ENCODE results near the gene TNFRSF8.
"Not testable (repeated sequence)": the region's sequence is repeated elsewhere in the genome, so short reads cannot be mapped to it uniquely, and the experiment has no call there.

The TNFRSF8 gene

DNA sequence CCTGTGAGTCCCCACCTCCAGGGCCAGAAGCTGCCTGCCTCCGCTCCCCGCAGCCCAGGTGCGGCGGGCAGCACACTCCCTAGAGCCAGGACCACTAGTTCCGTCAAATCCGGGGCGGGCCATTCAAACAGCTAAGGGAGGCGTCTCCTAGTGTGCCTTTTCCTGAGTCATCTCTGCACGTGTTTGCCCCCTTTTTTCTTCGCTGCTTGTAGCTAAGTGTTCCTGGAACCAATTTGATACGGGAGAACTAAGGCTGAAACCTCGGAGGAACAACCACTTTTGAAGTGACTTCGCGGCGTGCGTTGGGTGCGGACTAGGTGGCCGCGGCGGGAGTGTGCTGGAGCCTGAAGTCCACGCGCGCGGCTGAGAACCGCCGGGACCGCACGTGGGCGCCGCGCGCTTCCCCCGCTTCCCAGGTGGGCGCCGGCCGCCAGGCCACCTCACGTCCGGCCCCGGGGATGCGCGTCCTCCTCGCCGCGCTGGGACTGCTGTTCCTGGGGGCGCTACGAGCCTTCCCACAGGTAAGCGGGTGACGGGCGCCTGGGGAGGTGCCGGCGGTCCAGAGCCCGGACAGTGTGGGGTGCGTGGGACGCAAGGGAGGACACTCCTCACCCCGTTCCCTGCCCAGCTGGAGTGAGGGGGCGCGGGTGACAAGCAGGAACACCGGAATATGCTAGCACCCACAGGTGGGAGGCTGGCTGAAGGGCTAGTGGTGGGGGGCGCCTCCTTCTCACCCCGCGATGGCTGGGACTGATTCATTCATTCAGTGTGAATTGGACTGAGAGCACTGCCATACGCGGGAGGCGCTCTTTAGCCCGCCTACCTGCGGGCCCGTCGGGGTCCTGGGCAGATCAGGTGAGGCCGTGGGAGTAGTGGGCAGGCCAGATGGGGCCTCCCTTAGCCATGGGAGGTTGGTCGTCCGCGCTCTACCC is at the start of gene TNFRSF8:
TSS of gene TNFRSF8 (plus strand) at position 163 of the 932 bp plus-strand sequence. CDS start at position 459, 296 bp downstream.
- no peak for DNase-seq (ENCODE audit: low read depth in 2 of 2)

DNA sequence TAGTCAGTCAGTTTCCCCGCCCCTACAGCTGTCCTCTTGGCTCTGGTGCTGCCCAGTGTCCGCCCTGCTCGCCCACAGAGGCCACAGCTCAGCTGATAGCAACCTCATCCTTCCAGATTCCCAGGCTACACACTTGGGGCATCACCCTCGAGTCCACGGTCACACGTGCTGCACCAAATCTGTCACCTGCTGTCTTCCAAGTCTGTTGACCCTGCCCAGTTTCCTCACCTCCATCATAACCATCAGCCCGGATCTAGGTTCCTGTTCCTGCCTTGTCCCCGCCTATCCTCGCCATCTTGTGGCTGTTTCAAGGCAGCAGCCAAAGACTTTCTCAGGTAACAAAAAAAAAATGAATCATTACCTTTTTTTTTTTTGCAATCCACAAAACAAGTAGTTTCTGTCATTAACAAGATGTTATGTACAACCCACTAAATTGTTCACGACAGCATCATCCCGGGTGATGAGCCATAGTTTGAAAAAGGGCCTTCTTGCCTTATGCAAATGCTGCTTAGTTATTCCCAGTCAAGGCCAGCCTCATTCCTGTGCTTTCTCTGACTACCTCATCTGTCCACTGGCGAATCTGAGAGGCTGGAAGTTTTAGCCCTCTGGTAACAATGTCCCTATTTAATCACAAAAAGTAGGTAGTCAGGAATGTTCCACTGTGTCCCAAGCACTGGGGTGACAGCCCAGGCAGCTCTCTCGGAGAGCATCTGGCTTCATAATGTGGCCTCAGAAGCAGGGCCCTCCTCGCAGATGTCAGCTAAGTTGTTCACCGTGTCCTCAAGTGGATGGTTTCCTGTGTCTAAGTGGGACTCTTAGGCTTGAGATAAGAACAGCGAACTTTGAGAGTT is 48.7 kb upstream of the TNFRSF8 start:
- DNase-seq (ENCODE audit: low read depth in 2 of 2) = no peak

DNA sequence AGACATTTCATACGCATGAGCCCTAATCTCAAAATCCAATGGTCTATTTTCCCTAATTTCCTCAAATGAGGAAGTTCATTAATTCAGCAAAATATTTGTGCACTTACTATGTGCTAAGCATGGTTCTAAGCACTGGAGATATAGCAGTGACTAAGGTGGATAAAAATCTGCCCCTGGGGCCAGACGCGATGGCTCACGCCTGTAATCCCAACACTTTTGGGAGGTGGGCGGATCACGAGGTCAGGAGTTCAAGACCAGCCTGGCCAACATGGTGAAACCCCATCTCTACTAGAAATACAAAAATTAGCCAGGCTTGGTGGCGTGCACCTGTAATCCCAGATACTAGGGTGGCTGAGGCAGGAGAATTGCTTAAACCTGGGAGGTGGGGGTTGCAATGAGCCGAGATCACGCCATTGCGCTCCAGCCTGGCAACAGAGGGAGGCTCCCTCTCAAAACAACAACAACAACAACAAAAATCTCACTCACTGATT is 48.1 kb upstream of the TNFRSF8 start:
- no peak for DNase-seq (ENCODE audit: low read depth in 2 of 2)

DNA sequence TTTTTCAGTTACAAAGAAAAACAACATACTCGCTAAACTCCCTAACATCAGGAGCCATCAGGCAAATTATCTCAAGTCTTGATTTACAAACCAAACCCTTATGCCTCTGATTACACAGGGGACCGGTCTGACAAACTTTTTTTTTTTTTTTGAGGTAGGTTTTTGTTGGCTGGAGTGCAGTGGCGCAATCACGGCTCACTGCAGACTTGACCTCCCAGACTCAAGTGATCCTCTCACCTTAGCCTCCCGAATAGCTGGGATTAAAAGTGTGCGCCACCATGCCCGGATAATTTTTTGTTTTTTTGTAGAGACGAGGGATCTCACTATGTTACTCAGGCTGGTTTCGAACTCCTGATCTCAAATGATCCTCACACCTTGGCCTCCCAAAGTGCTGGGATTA is 47.6 kb upstream of the TNFRSF8 start:
- no peak for DNase-seq (ENCODE audit: low read depth in 2 of 2)

DNA sequence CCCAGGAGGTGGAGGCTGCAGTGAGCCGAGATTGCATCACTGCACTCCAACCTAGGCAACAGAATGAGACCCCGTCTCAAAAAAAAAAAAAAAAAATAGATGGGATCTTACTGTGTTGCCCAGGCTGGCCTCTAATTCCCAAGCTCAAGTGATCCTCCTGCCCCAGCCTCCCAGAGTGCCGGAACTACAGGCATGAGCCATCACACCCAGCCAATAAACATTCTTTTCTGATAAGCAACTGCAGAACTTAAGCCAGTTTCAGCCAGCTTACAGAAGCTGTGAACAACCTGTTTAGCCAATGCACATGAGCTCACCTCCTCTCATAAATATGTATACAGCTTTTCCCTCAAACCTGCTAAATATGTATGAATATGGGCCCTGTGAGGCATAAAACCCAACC is 46.9 kb upstream of the TNFRSF8 start:
- DNase-seq (ENCODE audit: low read depth in 2 of 2) = no peak

DNA sequence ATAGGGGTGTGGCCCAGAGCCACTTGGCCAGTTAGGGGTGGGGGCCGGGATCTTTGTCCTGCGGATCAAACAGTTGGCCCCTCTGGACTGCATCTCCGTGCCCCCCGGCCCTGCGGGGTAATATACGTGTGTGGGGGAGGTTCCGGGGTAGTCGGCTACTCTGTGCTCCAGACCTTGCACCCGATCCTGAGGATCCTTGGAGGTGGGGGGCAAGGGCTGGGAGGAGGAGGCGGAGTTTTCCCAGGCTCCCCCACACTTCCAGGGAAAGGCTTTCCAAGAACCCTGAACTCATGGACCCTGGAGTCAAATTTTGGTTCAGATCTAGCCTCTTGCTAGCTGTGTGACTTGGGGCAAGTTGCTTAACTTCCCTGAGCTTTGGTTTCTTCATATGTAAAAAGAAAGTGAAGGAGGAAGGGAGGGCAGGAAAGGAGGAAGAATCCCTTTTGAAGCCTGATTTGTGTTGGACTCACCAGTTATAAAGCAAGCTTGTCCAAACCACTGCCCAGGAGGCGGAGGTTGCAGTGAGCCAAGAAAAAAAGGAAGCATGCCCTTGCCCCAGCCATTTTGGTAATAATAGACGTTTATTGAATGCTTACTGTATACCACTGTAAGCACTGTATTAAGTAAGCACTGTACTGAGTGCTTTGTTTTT is 43.1 kb upstream of the TNFRSF8 start:
- DNase-seq (ENCODE audit: low read depth in 2 of 2) = no peak

DNA sequence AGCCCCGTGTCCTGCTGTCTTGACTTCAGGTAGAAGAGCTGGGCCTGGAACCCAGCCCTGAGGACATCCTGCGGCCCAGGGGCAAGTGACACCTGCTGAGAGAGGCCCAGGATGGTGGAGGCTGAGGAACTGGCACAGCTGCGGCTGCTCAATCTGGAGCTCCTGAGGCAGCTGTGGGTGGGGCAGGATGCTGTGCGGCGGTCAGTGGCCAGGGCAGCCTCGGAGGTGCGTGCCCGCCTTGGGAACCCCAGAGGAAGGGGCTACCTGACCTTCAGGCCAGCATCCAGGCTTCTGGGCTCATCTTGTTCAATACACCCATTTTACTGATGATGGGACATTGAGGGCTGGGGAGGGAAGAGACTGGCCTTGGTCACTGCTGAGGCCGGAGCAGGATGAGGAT is 41.5 kb upstream of the TNFRSF8 start:
- no peak for DNase-seq (ENCODE audit: low read depth in 2 of 2)

DNA sequence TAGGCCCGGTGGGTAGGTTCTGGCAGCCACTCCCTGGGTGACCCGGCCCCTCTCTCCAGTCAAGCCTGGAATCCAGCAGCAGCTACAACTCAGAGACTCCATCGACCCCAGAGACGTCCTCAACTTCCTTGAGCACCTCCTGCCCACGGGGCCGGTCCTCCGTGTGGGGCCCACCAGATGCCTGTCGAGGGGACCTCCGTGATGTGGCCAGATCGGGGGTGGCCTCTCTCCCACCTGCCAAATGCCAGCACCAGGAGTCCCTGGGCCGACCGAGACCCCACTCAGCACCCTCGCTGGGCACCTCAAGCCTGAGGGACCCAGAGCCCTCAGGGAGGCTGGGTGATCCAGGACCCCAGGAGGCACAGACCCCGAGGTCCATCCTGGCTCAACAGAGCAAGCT is 41.1 kb upstream of the TNFRSF8 start:
- DNase-seq (ENCODE audit: low read depth in 2 of 2) = no peak

DNA sequence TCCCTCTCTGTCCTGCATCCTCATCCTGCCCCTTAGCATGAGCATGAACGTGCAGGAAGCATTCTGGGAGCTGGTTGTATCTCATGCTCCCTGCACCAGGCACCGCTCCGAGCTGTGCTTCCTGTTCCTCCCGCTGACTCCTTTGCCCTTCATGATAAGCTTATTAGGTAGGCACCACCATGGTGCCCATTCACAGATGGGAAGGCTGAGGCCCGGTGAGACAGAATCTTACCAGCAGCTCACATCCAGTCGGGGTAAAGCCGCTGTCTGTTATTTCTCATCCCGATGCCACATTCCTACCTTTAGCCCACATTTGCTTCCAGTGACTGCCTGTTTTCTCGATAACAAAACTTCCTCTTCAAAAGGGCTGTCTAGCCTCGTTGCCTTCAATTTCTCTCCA is 36.5 kb upstream of the TNFRSF8 start:
- DNase-seq (ENCODE audit: low read depth in 2 of 2) = no peak

DNA sequence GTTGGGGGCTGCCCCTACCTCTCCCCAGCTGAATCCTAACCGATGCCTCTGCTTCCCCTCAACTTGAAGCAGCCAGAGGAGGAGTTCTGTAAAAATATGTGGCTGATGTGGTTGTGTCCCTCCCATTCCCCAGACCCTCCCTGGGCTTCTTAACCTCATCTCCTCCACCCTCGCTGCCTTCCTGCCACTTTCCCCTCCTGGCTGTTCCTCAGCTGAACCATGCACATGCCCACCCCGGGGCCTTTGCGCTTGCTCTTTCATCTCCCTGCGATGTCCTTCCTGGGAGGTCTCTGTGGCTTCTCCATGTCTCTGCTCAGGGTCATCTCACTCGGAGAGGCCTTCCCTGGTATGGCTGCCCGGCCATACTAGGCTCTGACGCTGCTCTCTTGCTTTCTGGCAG is 34.9 kb upstream of the TNFRSF8 start:
- DNase-seq (ENCODE audit: low read depth in 2 of 2) = no peak

DNA sequence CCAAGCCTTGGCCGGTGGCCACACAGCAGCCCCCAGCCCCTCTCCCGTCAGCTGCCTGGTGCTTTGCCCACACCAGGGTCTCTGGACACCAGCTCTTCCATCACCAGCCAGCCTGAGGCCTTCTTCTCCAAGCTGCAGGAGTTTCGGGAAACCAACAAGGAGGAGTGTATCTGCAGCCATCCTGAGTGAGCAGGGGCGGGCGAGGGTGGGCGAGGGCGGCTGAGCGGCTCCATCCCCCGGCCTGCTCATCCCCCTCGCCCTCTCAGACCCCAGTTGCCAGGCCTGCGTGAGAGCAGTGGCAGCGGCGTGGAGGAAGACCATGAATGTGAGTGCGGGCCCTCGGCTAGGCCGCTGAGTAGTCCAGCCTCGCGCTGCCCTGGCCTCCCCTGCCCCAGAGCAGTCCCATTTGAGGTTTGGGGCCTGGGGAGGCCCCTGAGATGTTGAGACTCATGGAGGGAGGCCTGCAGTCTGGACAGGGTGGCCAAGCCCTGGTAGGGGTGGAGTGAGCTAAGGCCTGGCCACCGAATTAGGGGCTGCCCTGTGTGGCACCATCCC is 34.1 kb upstream of the TNFRSF8 start:
- DNase-seq (ENCODE audit: low read depth in 2 of 2) = no peak

DNA sequence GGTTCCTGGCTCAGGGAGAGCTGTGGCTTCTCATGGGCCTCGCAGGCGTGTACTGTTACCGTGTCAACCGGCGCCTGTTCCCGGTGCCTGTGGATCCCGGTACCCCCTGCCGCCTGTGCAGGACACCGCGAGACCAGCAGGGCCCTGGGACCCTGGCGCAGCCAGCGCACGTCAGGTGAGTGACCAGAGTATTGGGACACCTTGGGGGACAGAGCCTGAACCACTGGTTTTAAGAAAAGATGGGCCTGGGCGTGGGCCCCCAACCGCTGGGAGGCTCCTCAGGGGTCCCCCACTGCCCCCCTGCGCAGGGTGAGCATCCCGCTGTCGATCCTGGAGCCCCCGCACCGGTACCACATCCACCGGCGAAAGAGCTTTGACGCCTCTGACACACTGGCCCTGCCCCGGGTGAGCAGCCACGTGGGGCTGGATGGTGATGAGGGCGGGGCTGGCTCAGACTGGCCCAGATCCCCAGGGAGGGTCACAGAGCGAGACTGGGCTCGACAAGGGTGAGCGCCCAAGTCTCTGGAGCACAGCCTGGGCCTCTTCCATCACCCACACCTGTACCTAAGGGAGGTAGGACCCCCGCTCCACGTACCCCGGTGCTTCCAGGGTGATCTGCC is 33.3 kb upstream of the TNFRSF8 start:
- no peak for DNase-seq (ENCODE audit: low read depth in 2 of 2)

DNA sequence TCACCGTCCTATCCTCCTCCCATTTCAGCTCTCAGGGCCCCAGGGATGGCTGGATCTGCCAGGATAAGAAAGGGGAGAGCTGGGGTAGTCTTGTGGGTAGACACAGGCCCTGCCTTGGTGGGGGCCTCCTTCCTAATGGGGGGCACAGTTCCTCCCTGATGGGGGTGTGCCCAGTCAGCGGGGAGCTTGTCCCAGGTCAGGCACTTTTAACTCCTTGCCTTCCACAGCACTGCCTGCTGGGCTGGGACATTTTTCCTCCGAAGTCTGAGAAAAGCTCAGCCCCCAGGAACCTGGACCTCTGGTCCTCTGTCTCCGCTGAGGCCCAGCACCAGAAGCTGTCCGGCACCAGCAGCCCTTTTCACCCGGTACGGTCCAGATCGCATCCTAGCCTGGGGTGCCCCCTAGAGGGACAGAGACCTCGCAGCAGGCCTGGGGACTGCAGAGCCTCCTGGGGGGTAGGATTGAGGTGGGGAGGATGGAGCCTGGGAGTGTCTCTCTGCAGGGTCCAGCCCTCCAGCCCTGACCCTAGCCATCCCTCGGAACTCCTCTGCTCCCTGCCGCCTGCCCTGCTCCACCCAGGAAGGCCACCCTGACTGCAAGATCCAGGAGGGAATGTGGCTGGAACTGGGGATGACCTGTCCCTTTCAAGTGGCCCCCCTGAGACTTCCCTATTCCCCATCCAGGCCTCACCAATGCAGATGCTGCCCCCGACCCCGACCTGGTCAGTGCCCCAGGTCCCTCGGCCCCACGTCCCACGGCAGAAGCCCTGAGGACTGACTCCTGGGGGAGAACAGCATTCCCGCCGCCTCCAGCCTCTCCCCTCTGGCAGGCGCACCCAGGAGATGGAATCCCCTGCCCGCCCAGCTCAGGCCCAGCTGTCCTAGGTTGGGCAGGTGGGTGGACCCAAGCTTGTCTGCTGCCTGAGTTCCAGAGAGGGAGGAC is 31.8 kb upstream of the TNFRSF8 start:
- no peak for DNase-seq (ENCODE audit: low read depth in 2 of 2)

DNA sequence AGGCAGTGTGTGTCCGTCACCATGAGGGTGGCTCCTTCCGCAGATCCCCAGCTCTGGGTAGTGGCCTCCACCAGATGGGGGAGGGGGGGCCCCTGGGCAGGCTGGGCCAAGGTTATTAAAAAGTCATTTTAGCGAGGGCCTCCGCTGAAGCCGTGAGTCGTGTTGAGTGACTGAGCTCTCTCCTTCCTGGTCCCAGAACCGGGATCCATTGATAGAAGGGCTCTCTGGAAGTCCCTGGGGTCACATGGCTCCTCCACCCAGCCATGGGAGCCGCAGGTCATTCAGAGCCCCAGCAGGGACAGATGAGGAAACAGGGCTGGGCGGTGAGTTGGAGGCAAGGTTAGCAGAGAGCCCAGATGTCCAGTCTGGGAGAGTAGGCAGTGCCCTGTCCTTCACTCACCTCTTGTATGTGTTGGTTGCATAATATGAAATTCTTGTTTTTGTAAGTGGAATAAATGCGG is 30.9 kb upstream of the TNFRSF8 start:
- DNase-seq (ENCODE audit: low read depth in 2 of 2) = no peak

DNA sequence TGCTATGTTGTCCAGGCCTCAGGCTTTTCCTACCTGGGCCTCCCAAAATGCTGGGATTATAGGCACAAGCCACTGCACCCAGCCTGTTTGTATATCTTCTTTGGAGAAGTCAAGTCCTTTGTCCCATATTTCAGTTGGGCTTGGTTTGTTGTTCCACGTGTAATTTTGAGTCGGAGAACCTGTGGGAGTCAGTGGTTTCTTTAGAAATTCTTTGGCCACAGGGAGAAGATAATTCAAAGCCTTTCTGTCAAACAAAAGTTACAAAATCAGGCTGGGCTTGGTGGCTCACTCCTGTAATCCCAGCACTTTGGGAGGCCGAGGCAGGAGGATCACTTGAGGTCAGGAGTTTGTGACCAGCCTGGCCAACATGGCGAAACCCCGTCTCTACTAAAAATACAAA is 29.7 kb upstream of the TNFRSF8 start:
- not testable (repeated sequence) for DNase-seq (ENCODE audit: low read depth in 2 of 2)

DNA sequence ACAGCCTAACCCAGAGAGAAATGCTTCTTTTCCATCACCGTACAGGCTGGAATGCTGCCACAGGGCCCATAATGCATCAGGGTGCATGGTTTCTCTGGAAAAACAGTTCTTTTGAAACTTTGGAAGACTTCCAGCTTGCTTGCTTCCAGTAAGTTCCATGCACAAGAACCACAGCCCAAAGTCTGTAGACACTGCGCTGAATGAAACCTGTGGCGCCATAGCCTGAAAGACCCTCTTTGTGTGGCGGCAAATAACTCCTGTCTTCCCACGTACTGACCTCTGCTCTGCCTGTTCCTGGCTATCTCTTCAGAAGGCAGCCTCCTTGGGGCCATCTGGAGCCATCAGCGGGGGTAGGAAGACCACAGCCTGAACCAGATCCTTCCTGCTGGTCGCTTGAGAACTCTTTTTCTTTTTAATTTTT is 28.7 kb upstream of the TNFRSF8 start:
- no peak for DNase-seq (ENCODE audit: low read depth in 2 of 2)

DNA sequence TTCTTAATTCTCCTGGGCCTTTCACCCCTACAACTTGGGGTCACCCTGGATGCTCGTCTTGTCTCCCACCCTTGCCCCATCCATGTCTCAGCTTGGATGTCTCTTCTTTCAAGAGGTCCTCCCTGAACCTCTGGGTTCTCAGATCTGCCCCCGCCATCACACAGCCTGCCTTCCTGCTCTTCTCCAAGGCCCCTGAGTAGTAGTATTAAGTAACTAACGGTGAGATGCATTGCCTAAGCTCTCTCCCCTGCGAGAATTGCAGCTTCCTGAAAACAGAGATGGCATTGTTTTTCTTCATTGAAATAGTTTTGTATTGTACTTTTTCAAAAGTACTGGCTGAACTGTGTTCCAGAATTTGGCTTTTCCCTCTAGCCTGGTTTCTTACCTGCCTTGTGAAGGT is 27.8 kb upstream of the TNFRSF8 start:
- DNase-seq (ENCODE audit: low read depth in 2 of 2) = no peak

DNA sequence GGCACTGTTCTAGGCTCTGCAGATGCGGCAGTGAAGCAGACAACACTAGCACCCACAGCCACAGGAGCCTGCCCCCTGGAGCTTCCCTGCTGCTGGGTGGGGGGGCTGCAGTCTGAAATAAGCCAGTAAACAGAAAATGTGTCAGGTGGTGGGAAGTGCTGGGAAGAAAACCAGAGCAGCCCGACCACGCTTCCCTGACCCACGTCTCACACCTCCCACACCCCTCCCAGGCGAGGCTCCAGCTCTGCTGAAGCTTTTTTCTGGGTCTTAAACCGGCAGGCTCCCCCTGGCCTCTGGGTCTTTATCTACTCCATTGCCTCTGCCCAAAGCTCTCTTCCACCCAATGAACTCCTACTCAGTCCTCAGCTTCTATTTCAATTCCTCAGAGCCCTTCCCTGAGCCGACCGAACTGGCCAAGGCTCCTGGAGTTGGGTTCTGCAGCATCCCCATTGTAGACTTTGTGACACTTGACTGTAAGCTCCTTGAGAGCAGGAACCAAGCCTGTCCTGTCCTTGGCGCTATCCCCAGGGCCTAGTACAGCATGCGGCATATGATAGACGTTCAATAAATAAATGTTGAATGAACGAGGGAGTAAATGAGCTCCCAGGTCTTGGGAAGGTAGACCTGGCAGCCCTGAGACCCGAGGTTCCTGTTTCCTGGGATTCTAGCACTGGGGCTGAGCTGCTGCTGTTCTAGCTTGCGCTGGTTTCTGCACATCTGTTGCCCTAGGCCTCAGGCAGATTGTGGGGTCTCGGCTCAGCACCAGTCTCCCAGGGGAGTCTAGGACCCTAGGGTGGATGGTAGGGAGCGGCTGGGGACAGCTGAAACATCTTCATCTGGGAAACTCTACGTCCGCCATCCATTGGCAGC is 25.4 kb upstream of the TNFRSF8 start:
- no peak for DNase-seq (ENCODE audit: low read depth in 2 of 2)

Data from stimulated activated CD8-positive, alpha-beta memory T cell treated with anti-CD3 and anti-CD28 coated beads, Interleukin-7, amount 100 ng/mL, for 1 hour (primary cell).